ENCODE results near the gene GSN.

The GSN gene

GRCh38 chr9:121242959-121243346 lies 25.0 kb upstream of the GSN start:
- in situ Hi-C loops (cut with MboI; ENCODE audit: low sequenced_read_pairs): no loop called here

GRCh38 chr9:121246821-121247561 lies 21.0 kb upstream of the GSN start:
- in situ Hi-C loops (cut with MboI; ENCODE audit: low sequenced_read_pairs): no loop called here

- in situ Hi-C loops (cut with MboI; ENCODE audit: low sequenced_read_pairs): no loop called here
These were observed 18.4 kb upstream of the GSN start for GRCh38 chr9:121249563-121249962.

- in situ Hi-C loops (cut with MboI; ENCODE audit: low sequenced_read_pairs): no loop called here
These were observed 15.7 kb upstream of the GSN start for GRCh38 chr9:121252104-121252851.

DNA sequence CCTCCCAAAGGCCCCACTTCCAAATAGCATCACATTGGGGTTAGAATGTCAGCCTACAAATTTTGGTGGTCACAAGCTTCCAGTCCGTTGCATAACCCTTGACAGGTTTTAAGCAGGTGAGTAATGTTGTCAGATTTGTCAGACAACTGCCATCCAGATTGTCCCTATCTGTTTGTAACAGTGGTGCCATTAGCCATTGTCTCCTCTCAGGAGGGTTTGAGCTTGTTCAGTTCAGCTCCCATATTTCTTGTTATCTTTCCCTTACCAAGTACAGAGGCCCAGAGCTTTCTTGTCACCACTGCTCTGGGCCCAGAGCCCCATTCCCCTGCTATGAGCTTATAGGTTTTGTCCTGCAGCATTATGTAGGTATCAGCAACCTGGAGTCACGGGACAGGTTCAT lies 14.8 kb upstream of the GSN start:
- in situ Hi-C loops (cut with MboI; ENCODE audit: low sequenced_read_pairs): no loop called here

GRCh38 chr9:121253821-121254501 lies 14.0 kb upstream of the GSN start:
- in situ Hi-C loops (cut with MboI; ENCODE audit: low sequenced_read_pairs): no loop called here

DNA sequence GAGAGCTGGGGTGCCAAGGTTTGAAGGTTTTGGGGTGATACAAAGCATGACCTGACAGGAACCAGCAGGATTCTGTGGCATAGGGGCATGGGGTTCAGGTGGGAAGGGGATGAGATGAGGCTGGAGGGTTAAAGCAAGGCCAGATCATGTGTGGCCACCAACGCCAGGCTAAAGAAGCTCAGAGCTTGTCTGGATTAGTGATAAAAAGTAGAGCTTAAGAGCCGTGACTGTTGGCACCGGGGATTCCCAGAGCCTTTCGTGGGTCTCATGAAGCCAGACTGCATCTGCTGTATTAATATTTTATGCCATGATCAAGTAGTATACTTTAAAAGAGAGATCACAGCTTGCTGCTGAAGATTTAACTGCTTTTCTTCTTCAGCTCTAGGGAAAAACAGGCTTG lies 8.5 kb upstream of the GSN start:
- in situ Hi-C loops (cut with MboI; ENCODE audit: low sequenced_read_pairs): no loop called here

GRCh38 chr9:121259935-121260334 lies 8.0 kb upstream of the GSN start:
- in situ Hi-C loops (cut with MboI; ENCODE audit: low sequenced_read_pairs): no loop called here

- in situ Hi-C loops (cut with MboI; ENCODE audit: low sequenced_read_pairs): no loop called here
These were observed 7.4 kb upstream of the GSN start for GRCh38 chr9:121260457-121261106.

- in situ Hi-C loops (cut with MboI; ENCODE audit: low sequenced_read_pairs): no loop called here
These were observed 6.9 kb upstream of the GSN start for GRCh38 chr9:121261107-121261460.

- in situ Hi-C loops (cut with MboI; ENCODE audit: low sequenced_read_pairs): no loop called here
These were observed 6.2 kb upstream of the GSN start for GRCh38 chr9:121261755-121262154.

- in situ Hi-C loops (cut with MboI; ENCODE audit: low sequenced_read_pairs): no loop called here
These were observed 5.5 kb upstream of the GSN start for GRCh38 chr9:121262423-121262822.

DNA sequence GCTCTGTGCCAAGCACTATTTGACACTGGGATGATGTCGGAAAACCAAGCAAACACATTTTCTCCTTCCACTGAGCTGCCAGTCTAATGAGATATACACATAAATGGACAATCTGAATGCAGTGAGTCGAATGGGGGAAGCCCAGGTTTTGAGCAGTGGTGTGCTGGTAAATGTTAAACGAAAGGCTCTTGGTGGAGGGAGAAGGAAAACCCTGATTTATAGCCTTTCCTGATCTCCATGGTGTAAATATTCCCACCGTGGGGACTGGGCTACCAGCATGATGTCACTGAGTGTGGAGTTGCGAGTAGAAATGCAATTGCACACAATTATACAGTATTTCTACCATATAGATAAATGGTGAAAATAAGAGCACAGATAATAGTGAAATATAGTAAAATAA lies 5.0 kb upstream of the GSN start:
- in situ Hi-C loops (cut with MboI; ENCODE audit: low sequenced_read_pairs): no loop called here

GRCh38 chr9:121266356-121266755 lies 1.6 kb upstream of the GSN start:
- in situ Hi-C loops (cut with MboI; ENCODE audit: low sequenced_read_pairs): no loop called here

DNA sequence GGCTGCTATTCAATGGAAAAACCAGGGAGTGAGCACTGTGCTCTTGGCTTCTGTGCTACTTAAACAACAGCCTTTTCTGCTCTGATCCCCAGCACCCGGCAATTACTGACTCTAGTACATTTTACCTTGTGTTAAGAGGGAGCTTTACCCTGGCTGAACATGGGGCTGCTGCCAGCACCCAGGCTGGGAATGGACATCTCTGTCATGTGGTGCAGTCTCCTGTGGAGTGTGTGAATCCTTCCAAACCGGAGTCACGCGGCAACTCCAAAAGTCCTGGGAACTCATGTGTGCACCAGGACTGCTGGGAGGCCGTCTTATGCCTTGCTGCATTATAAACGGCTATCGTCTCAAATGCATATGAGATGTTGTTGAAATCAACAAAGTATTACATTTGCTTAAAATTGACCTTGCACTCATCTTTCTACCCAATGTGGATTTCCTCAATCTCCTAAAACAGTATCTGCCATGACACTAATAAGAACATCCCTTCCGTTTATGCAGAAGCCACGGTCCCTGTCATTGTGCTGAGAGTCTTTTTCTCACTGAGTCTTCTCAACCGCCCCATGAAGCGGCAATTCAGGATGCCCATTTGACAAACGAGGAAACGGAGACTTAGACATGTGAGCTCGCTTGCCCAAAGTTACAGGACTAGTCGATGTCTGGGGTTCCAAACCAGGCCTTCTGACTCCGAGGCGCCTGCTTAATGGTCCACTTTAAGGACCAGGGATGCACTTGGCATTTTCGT lies 884 bp upstream of the GSN start:
- in situ Hi-C loops (cut with MboI; ENCODE audit: low sequenced_read_pairs): no loop called here

- in situ Hi-C loops (cut with MboI; ENCODE audit: low sequenced_read_pairs): no loop called here
These were observed 562 bp downstream of the GSN start for GRCh38 chr9:121268598-121268850.

GRCh38 chr9:121268851-121269641 lies 1.1 kb downstream of the GSN start:
- in situ Hi-C loops (cut with MboI; ENCODE audit: low sequenced_read_pairs): no loop called here

- in situ Hi-C loops (cut with MboI; ENCODE audit: low sequenced_read_pairs): no loop called here
These were observed 1.8 kb downstream of the GSN start for GRCh38 chr9:121269642-121270254.

DNA sequence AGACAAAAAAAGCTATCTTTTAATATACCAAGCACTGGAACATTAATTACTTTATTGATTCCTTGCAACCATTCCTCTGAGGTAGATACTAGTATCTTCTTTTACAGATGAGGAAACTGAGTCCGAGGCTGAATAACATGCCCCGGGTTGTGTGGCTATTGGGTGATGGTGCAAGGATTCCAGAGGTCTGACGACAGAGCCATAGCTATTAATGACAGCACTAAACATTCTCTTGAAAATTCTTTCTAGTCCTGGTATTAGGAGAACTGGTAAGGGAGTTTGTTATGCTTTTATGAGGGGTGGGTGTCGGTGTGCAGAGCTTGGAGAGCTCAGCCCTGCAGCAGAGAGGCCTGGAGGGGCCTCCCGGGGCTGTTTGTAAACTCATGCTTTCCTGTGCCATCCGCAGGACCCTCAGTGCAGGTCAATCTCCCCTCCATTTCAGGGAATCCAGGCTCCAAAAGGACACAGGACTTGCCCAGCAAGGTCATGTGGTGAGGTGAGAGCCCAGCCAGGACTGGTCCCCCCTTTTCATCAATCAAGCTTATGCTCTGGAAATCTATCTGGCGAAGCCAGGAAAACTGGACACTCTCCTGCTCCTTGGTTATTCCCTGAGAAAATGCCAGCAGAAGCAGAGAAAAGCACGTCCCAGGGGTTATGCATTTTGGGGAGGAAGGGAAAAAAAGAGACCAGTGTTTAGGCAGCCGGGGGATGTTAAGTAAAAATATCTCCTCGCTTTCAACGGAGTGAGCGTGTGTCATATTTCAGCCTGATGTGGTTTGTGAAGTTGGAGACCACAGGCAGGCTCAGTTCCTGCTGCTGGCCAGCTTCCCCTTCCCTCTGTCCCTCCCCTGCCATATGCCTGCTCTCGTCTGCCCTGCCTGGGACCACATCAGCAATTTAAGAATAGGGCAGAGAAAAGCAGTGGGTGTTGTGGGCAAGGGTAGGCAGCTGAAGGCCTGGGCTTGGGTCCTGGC lies 3.7 kb downstream of the GSN start:
- in situ Hi-C loops (cut with MboI; ENCODE audit: low sequenced_read_pairs): no loop called here
